Inflammatory macrophage treated with lipopolysaccharide for 1 hour (primary cell): ENCODE measurements around the gene ZNF462.

Experiments used
- DNase-seq, 2 donors: peaks; one replicate each; pipeline ENCODE4 v3.0.0-alpha.2; 2020 to 2022

The ZNF462 gene

GRCh38 chr9:106862110-106862820, 701 bp upstream of the ZNF462 start:
- DNase-seq, result no peak

DNA sequence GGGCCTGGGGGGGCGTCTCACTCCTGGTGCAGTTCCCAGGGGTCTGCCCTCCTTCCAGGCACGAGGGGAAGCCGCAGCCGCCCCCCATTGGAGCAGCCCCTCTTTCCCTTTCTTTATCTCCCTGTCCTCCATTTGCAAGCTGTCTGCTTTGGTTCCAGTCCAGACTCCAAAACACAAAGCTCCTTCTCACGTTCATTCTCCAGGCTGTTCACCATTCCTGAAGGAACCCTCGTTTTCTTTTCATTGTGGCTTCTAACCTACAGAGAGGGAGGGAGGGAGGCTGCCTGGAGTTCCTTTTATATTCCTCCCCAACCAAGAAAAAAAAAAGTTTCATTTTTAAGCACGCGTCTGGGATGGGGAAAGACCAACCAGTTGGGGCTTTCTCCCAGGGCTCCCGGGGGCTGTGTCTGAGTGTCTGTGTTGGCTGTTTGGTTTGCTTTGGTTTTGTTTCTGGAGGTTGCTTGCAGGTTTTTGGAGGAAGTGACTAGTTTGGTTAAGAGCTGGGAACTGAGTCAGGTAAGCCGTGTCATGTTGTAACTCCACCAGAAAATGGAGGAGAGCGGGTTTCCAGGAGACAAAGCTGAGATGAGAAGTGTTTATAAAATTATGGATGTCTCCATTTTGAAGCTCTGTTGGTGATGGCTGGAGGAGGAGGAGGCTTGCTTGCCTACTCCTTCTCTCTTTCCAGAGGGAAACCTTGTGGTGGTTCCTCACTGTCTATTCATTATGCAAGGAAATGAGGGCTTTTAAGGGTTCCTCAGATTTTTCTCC, 1.6 kb downstream of the ZNF462 start:
- peak; percentile 17 to 27 for DNase-seq

DNA sequence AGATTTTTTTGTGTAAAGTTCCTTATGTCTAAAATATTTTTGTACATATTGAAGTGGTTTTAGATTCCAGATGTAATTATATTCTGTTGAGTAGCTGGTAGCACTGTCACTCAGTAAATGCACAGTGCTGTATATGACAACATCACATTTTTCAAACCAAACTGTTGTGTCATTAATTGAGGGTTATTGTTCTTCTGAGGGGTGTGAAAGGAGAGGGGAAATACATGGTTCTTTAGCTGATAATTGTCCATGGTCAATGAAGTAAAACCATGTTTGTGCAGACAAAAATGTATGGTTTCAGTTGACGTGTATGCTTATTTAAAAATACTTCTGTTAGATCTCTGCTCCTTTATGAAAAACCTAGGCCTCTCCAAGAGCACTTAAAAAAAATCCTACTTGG, 3.3 kb downstream of the ZNF462 start:
- no peak for DNase-seq

GRCh38 chr9:106867286-106867685, 4.3 kb downstream of the ZNF462 start:
- no peak for DNase-seq

DNA sequence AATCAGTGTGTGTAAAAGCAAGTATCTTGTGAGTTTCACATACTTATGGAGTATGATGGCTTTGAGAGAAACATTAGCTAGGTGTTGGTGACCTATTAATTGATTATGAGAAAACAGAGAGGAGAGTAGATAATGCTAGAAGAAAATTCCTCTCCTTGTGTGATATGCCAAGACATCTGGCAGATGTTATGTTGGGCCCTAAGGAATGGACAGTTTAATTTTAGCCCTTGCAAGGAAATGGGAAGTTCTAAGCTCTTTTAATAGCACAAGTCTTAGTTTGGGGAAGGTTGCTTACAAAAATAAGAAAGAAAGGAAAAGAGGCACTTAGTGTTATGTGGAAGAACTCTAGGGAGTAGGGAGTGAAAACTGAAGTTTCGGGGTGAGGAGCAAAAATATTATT, 5.1 kb downstream of the ZNF462 start:
- no peak for DNase-seq

GRCh38 chr9:106868565-106868964, 5.6 kb downstream of the ZNF462 start:
- DNase-seq, result no peak

GRCh38 chr9:106869028-106869427, 6.1 kb downstream of the ZNF462 start:
- no peak for DNase-seq

DNA sequence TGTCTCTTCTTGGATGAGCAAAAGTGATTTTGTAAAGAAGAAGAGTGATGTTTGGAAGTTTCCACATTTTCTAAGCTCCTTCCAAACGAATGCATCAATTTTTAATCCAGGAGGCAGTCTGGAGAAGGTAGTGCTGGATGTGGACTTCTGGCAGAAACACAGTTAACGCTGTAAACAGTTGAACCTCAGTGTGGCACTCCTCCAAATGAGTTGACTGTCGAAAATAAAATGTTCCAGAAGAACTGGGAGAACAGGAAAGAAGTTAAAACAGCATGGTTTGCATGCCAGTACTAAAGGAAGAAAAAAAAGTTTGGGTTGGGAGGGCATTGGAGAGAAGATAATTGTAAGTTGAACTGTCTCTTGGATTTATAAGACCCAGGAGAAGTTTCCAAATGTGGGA, 6.5 kb downstream of the ZNF462 start:
- DNase-seq, result no peak

DNA sequence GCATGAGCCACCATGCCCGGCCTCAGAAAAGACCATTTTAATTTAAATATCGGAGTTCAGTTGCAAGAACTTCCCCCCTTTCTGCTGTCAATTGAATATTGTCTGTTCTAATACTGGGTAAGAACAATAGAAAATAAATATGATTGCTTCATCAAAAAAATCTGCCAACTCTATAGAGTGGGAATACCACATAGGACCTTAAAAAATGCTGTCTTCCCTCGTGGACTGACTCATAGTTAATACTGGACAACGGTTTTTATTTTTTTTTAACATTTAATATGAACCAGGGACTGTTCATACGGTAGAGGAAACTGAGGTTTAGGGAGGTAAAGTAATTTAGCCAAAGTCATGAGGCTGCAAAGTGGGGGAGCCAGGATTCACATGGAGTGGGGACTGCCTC, 9.7 kb downstream of the ZNF462 start:
- no peak for DNase-seq

- DNase-seq, result no peak
These were observed 11.1 kb downstream of the ZNF462 start for GRCh38 chr9:106874031-106874430.

- DNase-seq, result no peak
These were observed 11.7 kb downstream of the ZNF462 start for GRCh38 chr9:106874652-106875051.

DNA sequence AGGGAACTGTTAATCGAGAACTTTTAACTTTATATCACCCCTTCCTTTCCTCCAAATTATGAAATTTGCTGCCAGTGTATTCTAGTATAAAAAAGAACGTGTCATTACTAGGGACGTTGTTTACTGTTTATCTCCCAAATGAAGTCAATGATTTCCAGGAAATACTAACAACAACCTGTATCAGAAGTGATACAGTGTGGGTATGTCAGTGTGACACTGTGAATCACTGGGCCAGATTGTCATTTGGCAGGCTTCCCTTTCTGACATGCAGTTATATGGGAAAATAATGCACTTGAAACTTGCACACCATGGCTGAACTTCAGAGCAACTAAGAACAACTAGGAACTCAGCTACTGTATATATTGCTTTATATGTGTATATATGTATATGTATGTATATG, 12.6 kb downstream of the ZNF462 start:
- DNase-seq, result no peak

- DNase-seq, result no peak
These were observed 14.4 kb downstream of the ZNF462 start for GRCh38 chr9:106877345-106877744.

DNA sequence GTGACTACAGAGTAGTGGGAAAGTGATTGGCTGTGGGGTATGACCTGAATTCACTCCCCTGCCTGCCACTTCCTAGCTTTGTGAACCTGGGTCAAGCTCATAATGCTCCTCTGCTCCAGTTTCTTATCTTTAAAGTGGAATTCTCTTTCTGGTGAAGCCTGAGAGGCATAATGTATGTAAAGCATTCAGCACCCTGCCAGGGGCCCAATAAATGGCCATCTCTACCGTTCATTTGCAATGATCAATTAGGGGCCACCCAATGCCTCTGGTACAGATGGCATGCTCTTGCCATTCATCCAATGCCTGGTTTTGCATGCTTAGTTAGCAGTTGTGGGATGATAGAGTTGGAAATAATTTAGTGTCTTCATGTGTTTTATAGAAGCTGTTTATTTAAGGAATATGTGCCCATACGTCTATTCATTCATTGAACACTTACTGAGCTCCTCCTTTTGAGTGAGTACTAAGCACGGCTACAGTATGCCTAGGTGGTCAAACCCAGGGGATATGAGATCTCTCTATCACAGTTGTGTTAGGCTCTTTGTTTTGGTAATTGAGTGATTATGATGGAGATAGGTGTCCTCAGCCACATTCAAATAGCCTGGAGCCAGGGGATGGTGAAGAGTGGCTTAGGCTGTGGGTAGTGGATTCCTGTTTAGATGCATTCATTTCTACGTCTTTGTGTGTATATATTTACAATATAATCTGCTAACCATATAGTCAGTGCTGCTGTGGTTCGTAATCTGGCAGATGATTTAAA, 15.3 kb downstream of the ZNF462 start:
- DNase-seq, result no peak

GRCh38 chr9:106878934-106879333, 16.0 kb downstream of the ZNF462 start:
- DNase-seq, result no peak

GRCh38 chr9:106879439-106879882, 16.5 kb downstream of the ZNF462 start:
- no peak for DNase-seq

- DNase-seq, result no peak
These were observed 17.1 kb downstream of the ZNF462 start for GRCh38 chr9:106880081-106880480.

- no peak for DNase-seq
These were observed 17.9 kb downstream of the ZNF462 start for GRCh38 chr9:106880863-106881262.

DNA sequence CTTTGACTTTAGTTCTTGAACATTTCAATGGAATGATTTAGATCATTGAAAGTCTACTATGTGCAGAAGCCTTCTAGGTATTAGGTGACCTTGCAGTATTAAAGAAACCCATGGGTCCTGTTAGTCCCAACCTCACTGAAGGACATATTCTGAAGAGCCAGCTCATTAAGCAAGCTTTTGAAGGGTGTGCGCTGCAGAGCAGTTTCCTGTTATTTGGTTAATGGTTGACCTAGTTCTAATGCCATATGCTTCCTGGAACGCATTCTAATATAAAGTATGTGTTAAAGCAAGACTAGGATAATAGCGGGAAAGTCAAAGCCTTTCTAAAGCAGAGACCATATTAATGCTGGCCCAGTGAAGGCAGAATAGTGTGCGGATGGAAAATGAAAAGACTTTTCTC, 20.1 kb downstream of the ZNF462 start:
- DNase-seq, result no peak

DNA sequence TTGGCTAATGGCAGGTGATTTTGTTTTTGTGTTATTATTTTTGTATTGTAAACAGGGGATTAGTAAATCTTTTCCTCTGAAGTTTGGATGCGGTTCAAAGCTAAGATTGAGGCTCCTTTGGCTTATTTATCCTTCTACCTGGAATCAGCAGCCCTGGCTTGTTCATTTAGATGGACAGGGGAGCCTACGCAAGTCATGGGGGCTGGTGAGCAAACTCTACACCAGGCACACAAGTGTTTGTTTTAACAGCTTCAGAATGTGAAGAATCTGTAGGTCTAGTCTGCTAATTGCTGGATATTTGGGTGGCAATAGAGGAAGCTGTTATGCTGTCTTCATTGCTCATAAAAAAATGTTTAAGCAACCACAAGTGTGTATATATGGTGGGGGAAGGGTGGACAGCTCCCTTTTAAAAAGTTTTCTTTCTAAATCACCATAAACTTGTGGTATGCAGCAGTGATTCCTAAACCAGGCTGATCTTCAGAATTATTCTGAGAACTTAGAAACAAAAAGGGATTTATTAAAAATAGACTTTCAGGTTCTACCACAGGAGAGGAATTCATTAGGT, 20.7 kb downstream of the ZNF462 start:
- DNase-seq, result no peak

- peak in 1 of 2 donors; percentile 13 for DNase-seq
These were observed 22.5 kb downstream of the ZNF462 start for GRCh38 chr9:106885451-106885850.

GRCh38 chr9:106886111-106887046, 23.4 kb downstream of the ZNF462 start:
- no peak for DNase-seq
